Activated CD4-positive, alpha-beta T cell treated with anti-CD3 and anti-CD28 coated beads, Interleukin-2, amount 10 ng/mL, durations not matched to agents 24 days and 14 days (primary cell): ENCODE measurements around the gene IGFBPL1. TPM values are rescaled to one million over a fixed set of nuclear protein-coding genes. Genes with fewer than 3 reads are reported as not detected.
"Not testable (repeated sequence)": the region's sequence is repeated elsewhere in the genome, so short reads cannot be mapped to it uniquely, and the experiment has no call there.

ENCODE experiments used
- DNase-seq: peaks from one replicate; pipeline ENCODE4 v3.0.0; 2022
- H3K27ac Mint-ChIP-seq: one replicate; pipeline ENCODE4 v1.8.0; 2022; ENCODE audit warnings: mild to moderate bottlenecking, mixed read lengths
- H3K27me3 Mint-ChIP-seq: one replicate; pipeline ENCODE4 v1.8.0; 2022; ENCODE audit warnings: mixed read lengths
- H3K36me3 Mint-ChIP-seq: one replicate; pipeline ENCODE4 v1.8.0; 2022; ENCODE audit warnings: low read depth, mild to moderate bottlenecking, mixed read lengths
- H3K4me1 Mint-ChIP-seq: one replicate; pipeline ENCODE4 v1.8.0; 2021; ENCODE audit warnings: mixed read lengths
- H3K4me3 Mint-ChIP-seq: one replicate; pipeline ENCODE4 v1.8.0; 2022; ENCODE audit warnings: mild to moderate bottlenecking, moderate library complexity, mixed read lengths
- H3K9me3 Mint-ChIP-seq: one replicate; pipeline ENCODE4 v1.8.0; 2021; ENCODE audit warnings: mixed read lengths
- intact Hi-C: fragments of 100-400 bp; cut with micrococcal nuclease; formaldehyde crosslinking; loops from one replicate; pipeline ENCODE4 v1.15.1; 2023
- total RNA-seq: library from RNA; stranded (reverse); gene quantifications from 2 replicates; pipeline ENCODE4 v1.2.3, GENCODE V29; 2022

The IGFBPL1 gene
- total RNA-seq, 1 donor from 2014 or later, result not detected

DNA sequence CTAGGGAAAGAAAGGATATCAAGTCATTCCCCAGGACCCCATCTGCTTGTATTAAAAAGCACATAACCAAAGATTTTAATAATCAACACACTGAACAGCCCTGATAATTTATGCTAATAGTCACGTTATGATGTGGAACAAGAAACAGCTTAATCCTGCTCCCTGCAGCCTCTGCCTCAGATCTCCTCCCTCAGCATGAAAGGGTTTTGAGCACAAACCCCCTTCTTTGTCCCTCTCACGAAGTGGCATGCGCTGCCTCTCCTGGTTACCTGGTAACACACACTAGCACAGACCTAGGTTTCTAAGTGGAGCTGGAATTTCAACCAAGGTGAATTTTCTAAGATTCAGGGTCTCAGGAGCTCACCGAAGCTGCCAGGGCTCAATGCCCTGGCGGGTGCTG lies 5.1 kb downstream of the IGFBPL1 start:
- intact Hi-C loops, result no loop called here
- Mint-ChIP-seq H3K4me3 (no peak overlapping the region), H3K36me3 (no peaks in the 10 kb centered on the region), H3K27me3 (peaks cover 26% of the 10 kb centered on the region), H3K9me3 (no peaks in the 10 kb centered on the region), H3K27ac (no peak overlapping the region), H3K4me1 (no peaks in the 10 kb centered on the region)
- DNase-seq, result no peak

GRCh38 chr9:38418366-38418765 lies 5.9 kb downstream of the IGFBPL1 start:
- intact Hi-C loops, result no loop called here
- no peaks in the 10 kb centered on the region for H3K9me3 Mint-ChIP-seq
- no peak overlapping the region for H3K4me3 Mint-ChIP-seq
- H3K4me1 Mint-ChIP-seq, result no peaks in the 10 kb centered on the region
- no peak overlapping the region for H3K27ac Mint-ChIP-seq
- H3K36me3 Mint-ChIP-seq, result no peaks in the 10 kb centered on the region
- no peak for DNase-seq
- H3K27me3 Mint-ChIP-seq, result peaks cover 22% of the 10 kb centered on the region

DNA sequence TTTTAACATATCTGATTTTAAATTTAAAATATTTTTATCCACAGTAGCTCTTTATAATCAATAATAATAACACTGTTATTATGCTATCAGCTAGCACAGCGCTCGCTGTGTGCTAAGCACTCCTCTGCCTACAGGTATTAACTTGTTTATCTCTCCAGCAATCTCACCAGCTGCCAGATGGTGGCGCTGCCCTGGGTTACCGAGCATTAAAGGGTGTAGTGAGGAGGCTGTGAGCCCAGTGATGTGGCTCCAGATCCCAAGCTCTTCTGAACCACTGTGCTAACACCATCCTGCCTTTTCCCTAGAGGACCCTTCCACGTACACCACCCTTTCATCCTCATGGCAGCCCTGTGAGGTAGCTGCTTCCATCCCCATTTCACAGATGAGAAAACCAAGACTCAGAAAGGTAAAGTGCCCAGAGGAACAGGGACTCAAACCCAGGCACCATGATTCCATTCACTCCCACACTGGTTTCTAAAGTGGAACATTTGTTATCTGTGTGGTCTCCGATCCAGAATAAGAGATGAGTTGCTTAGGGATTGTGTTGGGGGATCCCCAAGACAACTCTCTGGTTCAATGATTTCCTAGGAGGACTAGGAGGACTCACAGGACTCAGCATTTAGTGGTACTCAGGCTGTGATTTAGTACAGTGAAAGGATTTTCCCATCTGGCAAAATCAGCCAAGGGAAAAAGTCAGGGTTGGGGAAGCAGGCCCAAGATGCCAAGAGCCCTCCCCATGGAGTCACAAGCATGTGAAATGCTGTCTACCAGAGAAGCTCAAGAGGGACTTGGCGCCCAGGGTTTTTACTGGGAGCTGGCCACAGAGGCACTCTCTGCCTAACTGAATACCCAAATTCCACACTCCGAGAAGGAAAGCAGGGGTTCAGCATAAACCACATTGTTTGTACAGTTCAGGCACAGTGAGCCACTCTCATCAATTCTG lies 7.0 kb downstream of the IGFBPL1 start:
- no peaks in the 10 kb centered on the region for H3K4me1 Mint-ChIP-seq
- no peaks in the 10 kb centered on the region for H3K36me3 Mint-ChIP-seq
- intact Hi-C loops, result no loop called here
- no peak overlapping the region for H3K27ac Mint-ChIP-seq
- peak; percentile 83 for DNase-seq
- H3K27me3 Mint-ChIP-seq, result peaks cover 14% of the 10 kb centered on the region
- no peaks in the 10 kb centered on the region for H3K9me3 Mint-ChIP-seq
- no peak overlapping the region for H3K4me3 Mint-ChIP-seq

GRCh38 chr9:38416461-38416860 lies 7.8 kb downstream of the IGFBPL1 start:
- Mint-ChIP-seq H3K4me1 (no peaks in the 10 kb centered on the region), H3K9me3 (no peaks in the 10 kb centered on the region), H3K4me3 (no peak overlapping the region), H3K27me3 (peaks cover 7% of the 10 kb centered on the region), H3K27ac (no peak overlapping the region), H3K36me3 (no peaks in the 10 kb centered on the region)
- intact Hi-C loops, result no loop called here
- DNase-seq, result no peak

DNA sequence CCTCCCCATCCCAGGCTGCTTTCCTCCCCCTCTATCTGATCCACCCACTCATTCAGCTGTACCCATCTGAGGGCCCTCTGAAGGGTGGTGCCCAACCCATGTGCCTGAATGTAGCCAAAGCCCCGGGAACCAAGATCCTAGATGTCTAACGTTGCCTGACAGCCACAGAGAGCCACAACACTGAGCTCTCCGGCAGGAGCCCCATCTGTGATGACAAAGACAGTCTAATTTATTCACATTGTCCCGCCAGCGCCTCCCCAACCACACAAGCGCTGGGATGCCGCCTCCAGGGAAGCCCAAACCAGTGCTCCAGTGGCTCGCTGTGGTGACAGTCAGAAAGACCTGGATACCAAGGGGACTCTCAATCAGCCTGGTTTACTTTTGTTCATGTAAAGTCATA lies 8.4 kb downstream of the IGFBPL1 start:
- Mint-ChIP-seq H3K9me3 (no peaks in the 10 kb centered on the region), H3K4me3 (no peak overlapping the region), H3K4me1 (no peaks in the 10 kb centered on the region), H3K27me3 (peaks cover 8% of the 10 kb centered on the region), H3K36me3 (no peaks in the 10 kb centered on the region), H3K27ac (no peak overlapping the region)
- no peak for DNase-seq
- intact Hi-C loops, result no loop called here

GRCh38 chr9:38414040-38414723 lies 10.1 kb downstream of the IGFBPL1 start:
- Mint-ChIP-seq H3K4me3 (no peak overlapping the region), H3K9me3 (no peaks in the 10 kb centered on the region), H3K36me3 (no peaks in the 10 kb centered on the region), H3K27ac (no peak overlapping the region), H3K27me3 (peaks cover 5% of the 10 kb centered on the region), H3K4me1 (no peaks in the 10 kb centered on the region)
- intact Hi-C loops, result no loop called here
- DNase-seq, result no peak

GRCh38 chr9:38413283-38413682 lies 11.0 kb downstream of the IGFBPL1 start:
- Mint-ChIP-seq H3K9me3 (no peaks in the 10 kb centered on the region), H3K27ac (no peak overlapping the region), H3K4me3 (no peak overlapping the region), H3K27me3 (peaks cover 5% of the 10 kb centered on the region), H3K4me1 (no peaks in the 10 kb centered on the region), H3K36me3 (no peaks in the 10 kb centered on the region)
- intact Hi-C loops, result no loop called here
- DNase-seq, result no peak

DNA sequence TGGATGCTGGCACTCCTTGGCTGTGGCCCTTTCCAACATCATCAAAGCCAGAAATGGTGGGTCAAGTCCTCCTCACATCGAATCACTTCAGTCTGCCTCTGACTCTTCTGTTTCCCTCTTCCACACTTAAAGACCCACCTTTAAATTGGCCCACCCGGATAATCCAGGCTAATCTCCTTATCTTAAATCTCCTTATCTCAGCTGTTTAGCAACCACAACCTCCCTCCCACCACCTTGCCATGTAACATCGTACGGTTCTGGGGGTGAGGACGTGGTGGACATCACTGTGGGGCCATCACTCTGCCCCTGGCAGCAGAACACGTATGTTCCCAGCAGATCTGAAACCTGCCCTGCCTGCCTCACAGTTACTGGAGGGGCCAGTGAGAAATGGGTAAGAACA lies 11.5 kb downstream of the IGFBPL1 start:
- intact Hi-C loops, result no loop called here
- no peak overlapping the region for H3K27ac Mint-ChIP-seq
- H3K36me3 Mint-ChIP-seq, result no peaks in the 10 kb centered on the region
- H3K27me3 Mint-ChIP-seq, result peaks cover 5% of the 10 kb centered on the region
- no peaks in the 10 kb centered on the region for H3K4me1 Mint-ChIP-seq
- no peaks in the 10 kb centered on the region for H3K9me3 Mint-ChIP-seq
- no peak for DNase-seq
- H3K4me3 Mint-ChIP-seq, result no peak overlapping the region

GRCh38 chr9:38408719-38409118 lies 15.5 kb downstream of the IGFBPL1 start:
- no peak for DNase-seq
- intact Hi-C loops, result no loop called here
- H3K9me3 Mint-ChIP-seq, result no peaks in the 10 kb centered on the region
- H3K4me3 Mint-ChIP-seq, result no peak overlapping the region
- peaks cover 9% of the 10 kb centered on the region for H3K27me3 Mint-ChIP-seq
- H3K4me1 Mint-ChIP-seq, result no peaks in the 10 kb centered on the region
- no peaks in the 10 kb centered on the region for H3K36me3 Mint-ChIP-seq
- no peak overlapping the region for H3K27ac Mint-ChIP-seq

DNA sequence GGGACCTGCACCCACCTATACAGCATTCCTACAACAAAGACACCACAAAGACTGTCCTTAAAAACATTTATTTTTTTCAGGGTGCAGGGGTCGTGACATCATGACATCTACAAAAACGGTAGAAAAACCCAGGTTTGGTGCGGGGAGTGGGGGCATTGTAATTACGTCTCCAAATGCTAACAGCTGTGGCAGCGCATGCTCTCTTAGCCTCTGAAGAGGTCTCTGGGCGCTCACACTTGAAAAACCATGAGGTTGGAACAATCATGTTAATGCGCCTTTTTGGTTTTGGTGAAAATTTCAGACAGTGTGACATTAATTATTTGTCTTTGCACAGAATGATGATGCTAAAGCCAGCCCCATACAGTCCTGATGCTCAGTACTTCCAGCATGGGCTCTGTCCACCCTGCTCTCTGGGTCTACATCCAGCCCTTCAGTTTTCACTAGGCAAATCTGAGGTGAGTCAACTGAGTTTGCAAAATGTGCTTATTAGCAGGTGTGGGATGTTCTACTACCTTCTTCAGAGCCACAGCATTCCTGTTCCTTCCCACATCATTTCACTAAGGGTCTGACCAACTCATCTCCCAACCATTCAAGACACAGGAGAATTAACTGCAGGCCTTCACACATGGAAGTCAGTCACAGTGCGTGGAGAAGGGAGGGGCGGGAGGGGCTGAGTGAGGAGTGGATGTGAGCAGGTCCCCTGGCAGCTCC lies 17.6 kb downstream of the IGFBPL1 start:
- no peak for DNase-seq
- Mint-ChIP-seq H3K27ac (no peak overlapping the region), H3K27me3 (peaks cover 8% of the 10 kb centered on the region), H3K9me3 (no peaks in the 10 kb centered on the region), H3K36me3 (no peaks in the 10 kb centered on the region), H3K4me3 (no peak overlapping the region), H3K4me1 (no peaks in the 10 kb centered on the region)
- intact Hi-C loops, result no loop called here

DNA sequence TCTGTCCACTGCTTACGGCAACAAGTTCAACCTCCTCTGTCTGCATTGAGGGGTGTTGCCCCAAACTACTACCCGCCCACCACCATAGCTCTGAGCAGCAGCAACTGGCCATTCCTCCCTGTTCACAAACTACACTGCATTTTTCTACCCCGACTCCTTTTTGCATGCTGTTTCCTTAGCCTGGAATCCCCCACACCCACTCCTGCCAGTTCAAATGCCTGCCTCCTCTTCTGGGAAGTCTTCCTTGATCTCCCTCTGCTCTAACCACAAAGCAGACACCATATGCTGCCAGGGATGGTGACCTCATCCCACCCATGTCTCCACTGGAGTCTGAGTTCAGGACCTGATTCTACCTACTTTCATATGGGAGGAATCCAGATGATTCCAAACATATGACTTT lies 18.5 kb downstream of the IGFBPL1 start:
- no peak overlapping the region for H3K4me3 Mint-ChIP-seq
- no peaks in the 10 kb centered on the region for H3K9me3 Mint-ChIP-seq
- H3K27ac Mint-ChIP-seq, result no peak overlapping the region
- H3K36me3 Mint-ChIP-seq, result no peaks in the 10 kb centered on the region
- peaks cover 4% of the 10 kb centered on the region for H3K27me3 Mint-ChIP-seq
- no peaks in the 10 kb centered on the region for H3K4me1 Mint-ChIP-seq
- intact Hi-C loops, result no loop called here
- no peak for DNase-seq

DNA sequence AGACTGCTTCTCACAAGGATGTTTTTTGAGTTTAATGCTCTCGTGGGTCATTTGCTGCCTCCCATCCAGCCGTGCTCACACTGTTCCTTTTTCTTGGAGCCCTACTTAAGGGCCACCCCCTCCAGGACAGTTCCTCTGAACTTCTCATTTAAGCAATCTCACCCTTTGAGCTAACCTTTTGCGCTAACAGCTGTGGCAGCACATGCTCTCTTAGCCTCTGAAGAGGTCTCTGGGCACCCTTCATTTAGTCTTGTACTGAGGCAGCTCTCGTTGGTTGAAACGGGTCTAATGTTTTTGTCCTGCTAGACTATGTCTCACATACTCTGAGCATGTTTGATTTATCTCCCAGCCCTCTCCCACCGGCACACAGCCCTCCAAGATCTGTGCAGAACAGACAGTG lies 19.9 kb downstream of the IGFBPL1 start:
- peaks cover 4% of the 10 kb centered on the region for H3K27me3 Mint-ChIP-seq
- intact Hi-C loops, result no loop called here

GRCh38 chr9:38401994-38402393 lies 22.3 kb downstream of the IGFBPL1 start:
- intact Hi-C loops, result no loop called here
- no peak for DNase-seq
- peaks cover 10% of the 10 kb centered on the region for H3K36me3 Mint-ChIP-seq
- H3K9me3 Mint-ChIP-seq, result no peaks in the 10 kb centered on the region
- H3K4me1 Mint-ChIP-seq, result no peaks in the 10 kb centered on the region
- no peak overlapping the region for H3K4me3 Mint-ChIP-seq
- H3K27ac Mint-ChIP-seq, result no peak overlapping the region
- peaks cover 4% of the 10 kb centered on the region for H3K27me3 Mint-ChIP-seq

More for the DNA sequence above, 19.9 kb downstream of the IGFBPL1 start:
- peaks cover 2% of the 10 kb centered on the region for H3K36me3 Mint-ChIP-seq
- H3K27ac Mint-ChIP-seq, result no peak overlapping the region
- H3K4me1 Mint-ChIP-seq, result no peaks in the 10 kb centered on the region
- no peaks in the 10 kb centered on the region for H3K9me3 Mint-ChIP-seq
- DNase-seq, result no peak
- no peak overlapping the region for H3K4me3 Mint-ChIP-seq

GRCh38 chr9:38399191-38399590 lies 25.1 kb downstream of the IGFBPL1 start:
- H3K9me3 Mint-ChIP-seq, H3K27ac Mint-ChIP-seq, H3K4me3 Mint-ChIP-seq, H3K27me3 Mint-ChIP-seq, H3K4me1 Mint-ChIP-seq, DNase-seq: not testable (repeated sequence)
- intact Hi-C loops, result loop anchor here (10.0 kb wide), 1 partner anchor 494 kb away; the partner anchor contains the start of gene SLC25A51
- peaks cover 19% of the 10 kb centered on the region for H3K36me3 Mint-ChIP-seq
